Vagina (tissue), 2 donors: ENCODE data around the gene MMP10. TPM values are rescaled to one million over a fixed set of nuclear protein-coding genes. Genes with fewer than 3 reads are reported as not detected.

Experiments used
- DNase-seq, 2 donors: peaks; one replicate each; pipeline ENCODE4 v3.0.0-alpha.2; 2017; ENCODE audit errors: extremely low spot score in 2 of 2
- H3K27ac ChIP-seq: fragments of 200-600 bp; sonication (generic); one replicate; pipeline ENCODE4 v1.5.1; 2019
- H3K27me3 ChIP-seq: fragments of 200-600 bp; sonication (generic); one replicate; pipeline ENCODE4 v1.5.1; 2019
- H3K36me3 ChIP-seq, 2 donors: fragments of 200-600 bp; sonication (generic); one replicate each; pipeline ENCODE4 v1.5.1; 2017 to 2019
- H3K4me1 ChIP-seq: fragments of 200-600 bp; sonication (generic); one replicate; pipeline ENCODE4 v1.5.1; 2019
- H3K4me3 ChIP-seq, 2 donors: fragments of 200-600 bp; sonication (generic); 1 replicate in 1 of 2; 2 replicates in 1 of 2; pipeline ENCODE4 v1.5.1; 2016 to 2019
- H3K9me3 ChIP-seq: fragments of 200-600 bp; sonication (generic); one replicate; pipeline ENCODE4 v1.5.1; 2019
- CTCF ChIP-seq, 3 experiments: fragments of 450-650 bp in 2 of 3; fragments of 200-600 bp in 1 of 3; sonication (generic) in 1 of 3; IDR thresholded peaks; one replicate each; pipeline ENCODE4 v1.5.1; 2017 to 2019; ENCODE audit warnings: antibody characterized with exemption in 3 of 3, mild to moderate bottlenecking in 2 of 3, moderate library complexity in 2 of 3
- POLR2A ChIP-seq, 2 donors: fragments of 450-650 bp; IDR thresholded peaks; one replicate each; pipeline ENCODE4 v1.6.1; 2017; ENCODE audit warnings: antibody characterized with exemption in 2 of 2, mild to moderate bottlenecking in 2 of 2, moderate library complexity in 2 of 2
- POLR2AphosphoS5 ChIP-seq, 2 donors: sonication (generic); formaldehyde crosslinking; IDR thresholded peaks; one replicate each; pipeline ENCODE4 v1.9.0; 2017; ENCODE audit warnings: antibody characterized with exemption in 2 of 2, mild to moderate bottlenecking in 2 of 2, low read depth in 1 of 2; ENCODE audit not compliant: insufficient read depth in 1 of 2
- intact Hi-C: fragments of 100-400 bp; cut with DNase I; formaldehyde crosslinking; loops from one replicate; pipeline ENCODE4 v1.15.1; 2023
- total RNA-seq: library from RNA; depleted of rRNA; stranded (reverse); fragments of >200 nt; gene quantifications from one replicate; pipeline ENCODE4 v1.2.3, GENCODE V29; 2016

The MMP10 gene
- total RNA-seq, 1 donor from 2014 or later, result not detected

GRCh38 chr11:102793677-102794290 lies 13.4 kb upstream of the MMP10 start:
- Histone ChIP-seq H3K4me1 (no peaks in the 10 kb centered on the region), H3K36me3 (no peaks in the 10 kb centered on the region), H3K27ac (no peak overlapping the region), H3K9me3 (no peaks in the 10 kb centered on the region), H3K27me3 (no peaks in the 10 kb centered on the region), H3K4me3 (no peak overlapping the region)
- no peak for DNase-seq
- TF ChIP-seq POLR2A (IDR thresholded peaks at IDR 0.05), result no peak
- TF ChIP-seq CTCF (IDR thresholded peaks at IDR 0.05), result no peak
- TF ChIP-seq POLR2AphosphoS5 (IDR thresholded peaks at IDR 0.05; ENCODE audit: insufficient read depth in 1 of 2, low read depth in 1 of 2), result no peak
- intact Hi-C loops, result no loop called here

GRCh38 chr11:102792604-102793003 lies 12.2 kb upstream of the MMP10 start:
- Histone ChIP-seq H3K9me3 (no peaks in the 10 kb centered on the region), H3K27ac (no peak overlapping the region), H3K4me3 (no peak overlapping the region), H3K27me3 (no peaks in the 10 kb centered on the region), H3K4me1 (no peaks in the 10 kb centered on the region), H3K36me3 (no peaks in the 10 kb centered on the region)
- TF ChIP-seq POLR2A (IDR thresholded peaks at IDR 0.05) (no peak), POLR2AphosphoS5 (IDR thresholded peaks at IDR 0.05; ENCODE audit: insufficient read depth in 1 of 2, low read depth in 1 of 2) (no peak), CTCF (IDR thresholded peaks at IDR 0.05) (no peak)
- intact Hi-C loops, result no loop called here
- DNase-seq, result no peak

- Histone ChIP-seq H3K9me3 (no peaks in the 10 kb centered on the region), H3K36me3 (no peaks in the 10 kb centered on the region), H3K4me1 (no peaks in the 10 kb centered on the region), H3K4me3 (no peak overlapping the region), H3K27me3 (no peaks in the 10 kb centered on the region), H3K27ac (no peak overlapping the region)
- no peak for DNase-seq
- intact Hi-C loops, result no loop called here
- TF ChIP-seq CTCF (IDR thresholded peaks at IDR 0.05), result no peak
- TF ChIP-seq POLR2AphosphoS5 (IDR thresholded peaks at IDR 0.05; ENCODE audit: insufficient read depth in 1 of 2, low read depth in 1 of 2), result no peak
- TF ChIP-seq POLR2A (IDR thresholded peaks at IDR 0.05), result no peak
These were observed 11.0 kb upstream of the MMP10 start for GRCh38 chr11:102791271-102792036.

GRCh38 chr11:102788334-102788995 lies 8.0 kb upstream of the MMP10 start:
- no peaks in the 10 kb centered on the region for H3K36me3 ChIP-seq
- no peaks in the 10 kb centered on the region for H3K9me3 ChIP-seq
- no peak for DNase-seq
- H3K27ac ChIP-seq, result no peak overlapping the region
- no peaks in the 10 kb centered on the region for H3K27me3 ChIP-seq
- H3K4me3 ChIP-seq, result no peak overlapping the region
- TF ChIP-seq CTCF (IDR thresholded peaks at IDR 0.05), result no peak
- no peak for TF ChIP-seq POLR2A (IDR thresholded peaks at IDR 0.05)
- no peak for TF ChIP-seq POLR2AphosphoS5 (IDR thresholded peaks at IDR 0.05; ENCODE audit: insufficient read depth in 1 of 2, low read depth in 1 of 2)
- no peaks in the 10 kb centered on the region for H3K4me1 ChIP-seq
- intact Hi-C loops, result no loop called here
